ENCODE results near the gene SNRNP25. TPM values are rescaled to one million over a fixed set of nuclear protein-coding genes. Genes with fewer than 3 reads are reported as not detected.
A peak's percentile ranks its signal among the peaks of the same experiment; 100 is the strongest.

SNRNP25 gene
- total and polyA plus RNA-seq, 9 of the 15 experiments (the other 6 are each of a cell fraction or from before 2014, with no cell fraction given): 59.0 to 176 (median 108) TPM

DNA sequence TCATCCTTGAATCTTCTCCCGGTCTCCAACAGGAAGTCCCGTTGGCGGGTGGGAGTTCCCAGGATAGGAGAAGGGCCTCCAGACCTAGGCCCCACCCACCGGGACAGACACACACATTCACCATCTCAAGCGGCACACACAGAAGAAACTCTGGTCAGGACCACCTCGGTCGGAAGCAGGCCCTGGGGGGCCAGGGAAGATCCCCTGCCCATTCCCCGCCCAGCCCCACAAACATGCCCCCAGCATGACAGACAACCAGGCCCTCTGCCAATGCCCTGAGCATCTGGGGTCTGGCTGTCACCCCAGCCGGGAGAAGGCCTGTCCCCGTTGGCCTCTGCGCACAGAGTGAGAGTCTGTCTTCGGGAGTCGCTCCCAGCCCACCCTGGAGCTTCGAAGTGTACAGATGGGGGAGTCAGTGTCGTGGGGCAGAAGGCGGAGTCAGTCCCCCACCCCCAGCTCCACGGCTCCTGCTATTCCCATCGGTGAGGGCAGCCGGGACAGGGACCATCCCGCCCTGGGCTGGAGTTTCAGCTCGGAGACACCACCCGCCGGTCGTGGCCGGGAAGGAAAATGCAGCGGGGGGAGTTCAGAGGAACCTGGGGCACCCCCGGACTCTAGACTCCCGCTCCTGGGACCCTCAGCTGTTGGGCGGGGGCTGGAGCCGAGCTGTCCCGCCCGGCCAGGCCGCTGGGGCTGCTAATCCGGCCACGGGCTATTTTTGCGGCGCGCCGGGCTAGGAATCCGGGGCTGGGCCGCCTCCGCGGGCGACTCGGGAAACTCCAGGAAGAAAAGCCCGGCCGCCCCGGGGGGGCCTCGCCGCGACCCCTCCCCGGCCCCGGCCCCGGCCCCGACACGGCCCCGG lies 18.1 kb downstream of the SNRNP25 start (continued):
- TF ChIP-seq, protein P1, sequence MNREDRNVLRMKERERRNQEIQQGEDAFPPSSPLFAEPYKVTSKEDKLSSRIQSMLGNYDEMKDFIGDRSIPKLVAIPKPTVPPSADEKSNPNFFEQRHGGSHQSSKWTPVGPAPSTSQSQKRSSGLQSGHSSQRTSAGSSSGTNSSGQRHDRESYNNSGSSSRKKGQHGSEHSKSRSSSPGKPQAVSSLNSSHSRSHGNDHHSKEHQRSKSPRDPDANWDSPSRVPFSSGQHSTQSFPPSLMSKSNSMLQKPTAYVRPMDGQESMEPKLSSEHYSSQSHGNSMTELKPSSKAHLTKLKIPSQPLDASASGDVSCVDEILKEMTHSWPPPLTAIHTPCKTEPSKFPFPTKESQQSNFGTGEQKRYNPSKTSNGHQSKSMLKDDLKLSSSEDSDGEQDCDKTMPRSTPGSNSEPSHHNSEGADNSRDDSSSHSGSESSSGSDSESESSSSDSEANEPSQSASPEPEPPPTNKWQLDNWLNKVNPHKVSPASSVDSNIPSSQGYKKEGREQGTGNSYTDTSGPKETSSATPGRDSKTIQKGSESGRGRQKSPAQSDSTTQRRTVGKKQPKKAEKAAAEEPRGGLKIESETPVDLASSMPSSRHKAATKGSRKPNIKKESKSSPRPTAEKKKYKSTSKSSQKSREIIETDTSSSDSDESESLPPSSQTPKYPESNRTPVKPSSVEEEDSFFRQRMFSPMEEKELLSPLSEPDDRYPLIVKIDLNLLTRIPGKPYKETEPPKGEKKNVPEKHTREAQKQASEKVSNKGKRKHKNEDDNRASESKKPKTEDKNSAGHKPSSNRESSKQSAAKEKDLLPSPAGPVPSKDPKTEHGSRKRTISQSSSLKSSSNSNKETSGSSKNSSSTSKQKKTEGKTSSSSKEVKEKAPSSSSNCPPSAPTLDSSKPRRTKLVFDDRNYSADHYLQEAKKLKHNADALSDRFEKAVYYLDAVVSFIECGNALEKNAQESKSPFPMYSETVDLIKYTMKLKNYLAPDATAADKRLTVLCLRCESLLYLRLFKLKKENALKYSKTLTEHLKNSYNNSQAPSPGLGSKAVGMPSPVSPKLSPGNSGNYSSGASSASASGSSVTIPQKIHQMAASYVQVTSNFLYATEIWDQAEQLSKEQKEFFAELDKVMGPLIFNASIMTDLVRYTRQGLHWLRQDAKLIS (CRISPR knock-in tag; IDR thresholded peaks at IDR 0.05): 0 out of 2 replicates have a peak, but pooled peaks have one; percentile 28
- TF ChIP-seq, protein P2, sequence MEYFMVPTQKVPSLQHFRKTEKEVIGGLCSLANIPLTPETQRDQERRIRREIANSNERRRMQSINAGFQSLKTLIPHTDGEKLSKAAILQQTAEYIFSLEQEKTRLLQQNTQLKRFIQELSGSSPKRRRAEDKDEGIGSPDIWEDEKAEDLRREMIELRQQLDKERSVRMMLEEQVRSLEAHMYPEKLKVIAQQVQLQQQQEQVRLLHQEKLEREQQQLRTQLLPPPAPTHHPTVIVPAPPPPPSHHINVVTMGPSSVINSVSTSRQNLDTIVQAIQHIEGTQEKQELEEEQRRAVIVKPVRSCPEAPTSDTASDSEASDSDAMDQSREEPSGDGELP (CRISPR knock-in tag; IDR thresholded peaks at IDR 0.05; ENCODE audit: borderline replicate concordance): peak; percentile 64; the same call in 1 of the 2 replicates
- TF ChIP-seq ZFX (CRISPR knock-in tag; IDR thresholded peaks at IDR 0.05): peak; percentile 30
- peak; percentile 14; the same call in 1 of the 2 replicates for TF ChIP-seq POLR2G (IDR thresholded peaks at IDR 0.05; ENCODE audit: low read depth, low read length)
- peak; percentile 20; the same call in 1 of the 2 replicates for TF ChIP-seq SP1 (CRISPR knock-in tag; IDR thresholded peaks at IDR 0.05)
- 0 out of 2 replicates have a peak, but pooled peaks have one; percentile 50 for TF ChIP-seq ARID4B (CRISPR knock-in tag; IDR thresholded peaks at IDR 0.05)
- TF ChIP-seq, protein P3, sequence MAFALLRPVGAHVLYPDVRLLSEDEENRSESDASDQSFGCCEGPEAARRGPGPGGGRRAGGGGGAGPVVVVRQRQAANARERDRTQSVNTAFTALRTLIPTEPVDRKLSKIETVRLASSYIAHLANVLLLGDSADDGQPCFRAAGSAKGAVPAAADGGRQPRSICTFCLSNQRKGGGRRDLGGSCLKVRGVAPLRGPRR (CRISPR knock-in tag; IDR thresholded peaks at IDR 0.05): no peak
- peak in 1 of 3 experiments; percentile 4 for TF ChIP-seq YY1 (IDR thresholded peaks at IDR 0.05; ENCODE audit: borderline replicate concordance in 1 of 3, control insufficient read depth in 1 of 3, extremely low read depth in 1 of 3, insufficient read depth in 3 of 3, insufficient read length in 1 of 3, insufficient replicate concordance in 2 of 3, low read depth in 1 of 3, low read length in 2 of 3)
- TF ChIP-seq SIN3A (IDR thresholded peaks at IDR 0.05; ENCODE audit: borderline replicate concordance in 2 of 2, control insufficient read depth in 1 of 2, low read depth in 2 of 2, low read length in 2 of 2): 0 out of 4 replicates have a peak, but pooled peaks of 1 of the 2 experiments have one; percentile 22
- peak; percentile 67 for TF ChIP-seq VEZF1 (CRISPR knock-in tag; IDR thresholded peaks at IDR 0.05)
- TF ChIP-seq KAT7 (CRISPR knock-in tag; IDR thresholded peaks at IDR 0.05; ENCODE audit: borderline replicate concordance): 0 out of 2 replicates have a peak, but pooled peaks have one; percentile 52
